ENCODE results near the gene TMEM209.

DNA sequence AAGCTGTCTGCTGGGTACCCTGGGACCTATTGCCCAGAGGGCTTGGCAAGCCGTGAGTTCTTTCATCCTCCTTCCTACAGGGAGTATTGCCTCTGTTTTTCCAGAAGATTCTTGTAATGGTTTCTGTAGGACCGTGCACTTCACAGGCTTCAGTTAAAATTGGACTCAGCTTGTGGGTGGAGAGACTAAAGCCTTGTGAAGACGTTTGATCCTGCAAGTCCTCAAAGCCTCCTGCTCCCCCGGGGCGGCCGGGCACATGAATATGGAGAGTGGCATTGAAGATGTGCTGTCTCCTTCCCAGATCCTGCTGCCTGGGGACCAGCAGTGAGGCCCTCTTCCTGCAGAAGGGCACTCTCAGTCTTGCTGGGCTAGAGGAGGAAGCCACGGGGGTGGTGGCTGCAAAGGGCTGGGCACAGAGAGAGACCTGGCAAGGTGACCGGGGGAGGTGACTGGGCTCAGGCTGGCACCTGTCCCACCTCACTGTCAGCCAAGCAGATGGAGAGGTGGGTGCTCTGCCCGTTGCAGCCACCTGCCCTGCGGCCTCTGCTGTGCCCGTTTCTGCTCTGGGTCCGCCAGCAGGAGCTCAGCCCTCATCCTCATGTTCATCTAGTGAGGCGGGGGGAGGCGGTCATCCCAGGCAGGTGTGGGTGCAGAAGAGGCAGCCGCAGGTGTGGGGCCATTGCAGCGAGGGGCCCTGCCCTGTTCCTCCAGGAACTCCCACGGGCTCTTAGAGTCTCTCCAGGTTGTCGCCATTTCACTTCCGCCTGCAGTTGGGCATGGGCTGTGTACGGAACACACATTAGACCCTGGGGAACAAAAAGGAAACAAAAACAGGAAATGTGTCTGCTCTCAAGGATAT is 55.7 kb downstream of the TMEM209 start:
- no peak for TF ChIP-seq EZH2 (IDR thresholded peaks at IDR 0.05)
- no peak for TF ChIP-seq POLR2AphosphoS5 (IDR thresholded peaks at IDR 0.05; ENCODE audit: borderline replicate concordance, low read depth, low read length)

All from SK-N-MC (cell line).